Caco-2 (cell line): Measurements from ENCODE around the gene DGKI. TPM values are rescaled to one million over a fixed set of nuclear protein-coding genes. Genes with fewer than 3 reads are reported as not detected.

Experiments used
- BruUV-seq: library from RNA; stranded (reverse); fragments of 400-500 nt; replicated peaks from 2 replicates; lab custom pipeline; 2021; lab: Mats Ljungman, UMichigan
- CTCF ChIA-PET: fragments of 300-600 bp; sonication (Branson Sonifier 250); formaldehyde crosslinking; loops from one replicate; lab custom pipeline; 2022; ENCODE audit warnings: antibody characterized with exemption; lab: Charles Lee
- POLR2A ChIA-PET: fragments of 300-600 bp; sonication (Branson Sonifier 250); formaldehyde crosslinking; loops from one replicate; lab custom pipeline; 2022; ENCODE audit warnings: antibody characterized with exemption; lab: Charles Lee
- DNase-seq, 2 experiments: peaks; one replicate each; pipeline versions ENCODE4 v3.0.0 to v3.0.0-alpha.2; 2020 to 2022
- H3K27me3 ChIP-seq: replicated peaks from 2 replicates; pipeline ENCODE4 v1.6.0; 2011; ENCODE audit warnings: low read length; ENCODE audit not compliant: control insufficient read depth, insufficient read depth
- H3K36me3 ChIP-seq: 2 replicates; pipeline ENCODE4 v1.5.1; 2011; ENCODE audit warnings: low read length; ENCODE audit not compliant: control insufficient read depth, insufficient read depth
- H3K4me1 ChIP-seq: fragments of 250-450 bp; sonication (Bioruptor Pico); 2 replicates; pipeline ENCODE4 v1.5.1; 2020; ENCODE audit warnings: mild to moderate bottlenecking
- H3K4me3 ChIP-seq: 2 replicates; pipeline ENCODE4 v1.5.1; 2011; ENCODE audit warnings: low read depth, mild to moderate bottlenecking, control low read depth, low read length
- H3K9me3 ChIP-seq: fragments of 250-450 bp; sonication (Bioruptor Pico); 2 replicates; pipeline ENCODE4 v1.5.1; 2020; ENCODE audit warnings: mild to moderate bottlenecking, moderate library complexity
- H3K27ac Mint-ChIP-seq: one replicate; pipeline ENCODE4 v1.8.0; 2022; ENCODE audit warnings: mixed read lengths; ENCODE audit not compliant: unreplicated experiment
- H3K27me3 Mint-ChIP-seq: one replicate; pipeline ENCODE4 v1.8.0; 2022; ENCODE audit warnings: mixed read lengths; ENCODE audit not compliant: insufficient read depth, unreplicated experiment
- H3K36me3 Mint-ChIP-seq: one replicate; pipeline ENCODE4 v1.8.0; 2022; ENCODE audit warnings: mild to moderate bottlenecking, mixed read lengths; ENCODE audit not compliant: insufficient read depth, unreplicated experiment
- H3K4me1 Mint-ChIP-seq: one replicate; pipeline ENCODE4 v1.8.0; 2022; ENCODE audit warnings: low read depth, mixed read lengths; ENCODE audit not compliant: unreplicated experiment
- H3K4me3 Mint-ChIP-seq: one replicate; pipeline ENCODE4 v1.8.0; 2022; ENCODE audit warnings: mild to moderate bottlenecking, moderate library complexity, mixed read lengths; ENCODE audit not compliant: unreplicated experiment
- H3K9me3 Mint-ChIP-seq: one replicate; pipeline ENCODE4 v1.8.0; 2022; ENCODE audit warnings: mixed read lengths; ENCODE audit not compliant: unreplicated experiment
- CTCF ChIP-seq, 2 experiments: fragments of 200-600 bp in 1 of 2; IDR thresholded peaks; 1 replicate in 1 of 2; 2 replicates in 1 of 2; pipeline versions ENCODE4 v1.5.1 to v1.8.0; 2011 to 2022; ENCODE audit warnings: antibody characterized with exemption in 1 of 2, control low read depth in 1 of 2, inconsistent platforms in 1 of 2, low read depth in 1 of 2, low read length in 1 of 2, mild to moderate bottlenecking in 1 of 2, moderate library complexity in 1 of 2; ENCODE audit not compliant: insufficient read depth in 1 of 2, severe bottlenecking in 1 of 2, unreplicated experiment in 1 of 2
- intact Hi-C: fragments of 100-400 bp; cut with micrococcal nuclease; formaldehyde crosslinking; loops from one replicate; pipeline ENCODE4 v1.10.0; 2022; ENCODE audit not compliant: unreplicated experiment
- total RNA-seq: library from RNA; stranded (reverse); gene quantifications from 2 replicates; pipeline ENCODE4 v1.2.3, GENCODE V29; 2022

DGKI gene
- total RNA-seq, 1 experiment from 2014 or later = 0.84 TPM

- BruUV-seq = no TSS peak
Measured at GRCh38 chr7:137798073-137798763, 48.6 kb downstream of the DGKI start.

GRCh38 chr7:137795211-137795610 lies 51.6 kb downstream of the DGKI start:
- no peaks in the 10 kb centered on the region for H3K4me1 Mint-ChIP-seq
- no peak overlapping the region for H3K4me3 Mint-ChIP-seq
- no peaks in the 10 kb centered on the region for H3K36me3 ChIP-seq
- no peaks in the 10 kb centered on the region for H3K9me3 ChIP-seq
- peaks cover 20% of the 10 kb centered on the region for H3K27me3 Mint-ChIP-seq
- ChIA-PET CTCF (no interaction called here), POLR2A (no interaction called here)
- no peaks in the 10 kb centered on the region; the same call in 1 of the 2 replicates for H3K27me3 ChIP-seq
- TF ChIP-seq CTCF (IDR thresholded peaks at IDR 0.05; ENCODE audit: insufficient read depth in 1 of 2, low read depth in 1 of 2, low read length in 1 of 2, severe bottlenecking in 1 of 2, unreplicated experiment in 1 of 2) = no peak
- no peaks in the 10 kb centered on the region for H3K36me3 Mint-ChIP-seq
- no peaks in the 10 kb centered on the region for H3K4me1 ChIP-seq
- H3K9me3 Mint-ChIP-seq = no peaks in the 10 kb centered on the region
- no peak overlapping the region for H3K27ac Mint-ChIP-seq
- no TSS peak for BruUV-seq
- DNase-seq = no peak
- intact Hi-C loops = no loop called here
- no peak overlapping the region for H3K4me3 ChIP-seq

More at GRCh38 chr7:137798073-137798763, 48.6 kb downstream of the DGKI start:
- Histone ChIP-seq H3K4me3 (no peak overlapping the region), H3K27me3 (no peaks in the 10 kb centered on the region; the same call in 1 of the 2 replicates), H3K4me1 (no peaks in the 10 kb centered on the region), H3K9me3 (no peaks in the 10 kb centered on the region), H3K36me3 (no peaks in the 10 kb centered on the region)
- no peak for DNase-seq
- no peaks in the 10 kb centered on the region for H3K4me1 Mint-ChIP-seq
- ChIA-PET POLR2A (no interaction called here), CTCF (no interaction called here)
- no peaks in the 10 kb centered on the region for H3K9me3 Mint-ChIP-seq
- no peak for TF ChIP-seq CTCF (IDR thresholded peaks at IDR 0.05; ENCODE audit: insufficient read depth in 1 of 2, low read depth in 1 of 2, low read length in 1 of 2, severe bottlenecking in 1 of 2, unreplicated experiment in 1 of 2)
- intact Hi-C loops = no loop called here
- no peak overlapping the region for H3K4me3 Mint-ChIP-seq
- peaks cover 17% of the 10 kb centered on the region for H3K27me3 Mint-ChIP-seq
- H3K36me3 Mint-ChIP-seq = no peaks in the 10 kb centered on the region
- no peak overlapping the region for H3K27ac Mint-ChIP-seq

GRCh38 chr7:137791930-137792329 lies 54.8 kb downstream of the DGKI start:
- no peaks in the 10 kb centered on the region for H3K9me3 ChIP-seq
- CTCF ChIA-PET = no interaction called here
- POLR2A ChIA-PET = no interaction called here
- no peaks in the 10 kb centered on the region for H3K36me3 ChIP-seq
- H3K9me3 Mint-ChIP-seq = peaks cover 10% of the 10 kb centered on the region
- H3K27me3 Mint-ChIP-seq = peaks cover 20% of the 10 kb centered on the region
- H3K4me3 ChIP-seq = no peak overlapping the region
- H3K27ac Mint-ChIP-seq = no peak overlapping the region
- H3K4me1 Mint-ChIP-seq = no peaks in the 10 kb centered on the region
- H3K4me1 ChIP-seq = no peaks in the 10 kb centered on the region
- no peak for DNase-seq
- intact Hi-C loops = no loop called here
- no peak for TF ChIP-seq CTCF (IDR thresholded peaks at IDR 0.05; ENCODE audit: insufficient read depth in 1 of 2, low read depth in 1 of 2, low read length in 1 of 2, severe bottlenecking in 1 of 2, unreplicated experiment in 1 of 2)
- no peaks in the 10 kb centered on the region for H3K36me3 Mint-ChIP-seq
- BruUV-seq = no TSS peak
- no peaks in the 10 kb centered on the region; the same call in 1 of the 2 replicates for H3K27me3 ChIP-seq
- H3K4me3 Mint-ChIP-seq = no peak overlapping the region
